ENCODE data around the gene SHC2.

The SHC2 gene

GRCh38 chr19:405121-405965 lies 55.5 kb downstream of the SHC2 start:
- Histone ChIP-seq H3K9me3 (ENCODE audit: control insufficient read depth, insufficient read depth, low read length) (peaks cover 3% of the 10 kb centered on the region; the same call in 1 of the 2 replicates), H3F3A (ENCODE audit: control insufficient read depth, insufficient read depth) (no peaks in the 10 kb centered on the region; the same call in 1 of the 2 replicates), H3K79me2 (ENCODE audit: control insufficient read depth, low read length) (no peaks in the 10 kb centered on the region), H3K9me2 (replicated peaks; ENCODE audit: control insufficient read depth, low read length) (no peaks in the 10 kb centered on the region), H3K27me3 (ENCODE audit: control insufficient read depth, low read length) (peaks cover 11% of the 10 kb centered on the region), H3K4me3 (ENCODE audit: low read length) (no peak overlapping the region), H4K20me1 (ENCODE audit: control insufficient read depth, insufficient read depth, low read depth, low read length) (no peaks in the 10 kb centered on the region), H3K27ac (ENCODE audit: low read depth, low read length) (no peak overlapping the region), H3K36me3 (ENCODE audit: control insufficient read depth, low read length) (no peaks in the 10 kb centered on the region), H3K4me1 (ENCODE audit: control insufficient read depth, low read length) (peaks cover 12% of the 10 kb centered on the region), H3K4me2 (ENCODE audit: low read length) (no peak overlapping the region)
- TF ChIP-seq CTCF (IDR thresholded peaks at IDR 0.05; ENCODE audit: low read depth, low read length, poor library complexity, severe bottlenecking) (no peak), EZH2phosphoT487 (IDR thresholded peaks at IDR 0.05; ENCODE audit: borderline replicate concordance, low read length) (no peak)

GRCh38 chr19:403221-404027 lies 57.4 kb downstream of the SHC2 start:
- H3F3A ChIP-seq (ENCODE audit: control insufficient read depth, insufficient read depth): no peaks in the 10 kb centered on the region
- TF ChIP-seq EZH2phosphoT487 (IDR thresholded peaks at IDR 0.05; ENCODE audit: borderline replicate concordance, low read length) (no peak), CTCF (IDR thresholded peaks at IDR 0.05; ENCODE audit: low read depth, low read length, poor library complexity, severe bottlenecking) (no peak)

GRCh38 chr19:402786-403185 lies 58.0 kb downstream of the SHC2 start:
- no peaks in the 10 kb centered on the region for H3K9me2 ChIP-seq (replicated peaks; ENCODE audit: control insufficient read depth, low read length)
- H3K4me3 ChIP-seq (ENCODE audit: low read length): no peak overlapping the region
- H3K27ac ChIP-seq (ENCODE audit: low read depth, low read length): no peak overlapping the region
- H3K4me2 ChIP-seq (ENCODE audit: low read length): no peak overlapping the region
- H4K20me1 ChIP-seq (ENCODE audit: control insufficient read depth, insufficient read depth, low read depth, low read length): no peaks in the 10 kb centered on the region
- peaks cover 15% of the 10 kb centered on the region; the same call in 1 of the 2 replicates for H3K9me3 ChIP-seq (ENCODE audit: control insufficient read depth, insufficient read depth, low read length)
- H3K27me3 ChIP-seq (ENCODE audit: control insufficient read depth, low read length): no peaks in the 10 kb centered on the region
- H3K79me2 ChIP-seq (ENCODE audit: control insufficient read depth, low read length): no peaks in the 10 kb centered on the region
- H3K4me1 ChIP-seq (ENCODE audit: control insufficient read depth, low read length): no peaks in the 10 kb centered on the region
- no peaks in the 10 kb centered on the region for H3F3A ChIP-seq (ENCODE audit: control insufficient read depth, insufficient read depth)
- H3K36me3 ChIP-seq (ENCODE audit: control insufficient read depth, low read length): no peaks in the 10 kb centered on the region
- TF ChIP-seq EZH2phosphoT487 (IDR thresholded peaks at IDR 0.05; ENCODE audit: borderline replicate concordance, low read length): no peak

More at GRCh38 chr19:403221-404027, 57.4 kb downstream of the SHC2 start:
- Histone ChIP-seq H3K27me3 (ENCODE audit: control insufficient read depth, low read length) (no peaks in the 10 kb centered on the region; the same call in 1 of the 2 replicates), H3K9me2 (replicated peaks; ENCODE audit: control insufficient read depth, low read length) (no peaks in the 10 kb centered on the region), H3K4me2 (ENCODE audit: low read length) (no peak overlapping the region), H3K79me2 (ENCODE audit: control insufficient read depth, low read length) (no peaks in the 10 kb centered on the region), H3K9me3 (ENCODE audit: control insufficient read depth, insufficient read depth, low read length) (peaks cover 10% of the 10 kb centered on the region; the same call in 1 of the 2 replicates), H3K36me3 (ENCODE audit: control insufficient read depth, low read length) (no peaks in the 10 kb centered on the region), H4K20me1 (ENCODE audit: control insufficient read depth, insufficient read depth, low read depth, low read length) (no peaks in the 10 kb centered on the region), H3K4me3 (ENCODE audit: low read length) (no peak overlapping the region), H3K27ac (ENCODE audit: low read depth, low read length) (no peak overlapping the region), H3K4me1 (ENCODE audit: control insufficient read depth, low read length) (peaks cover under 1% of the 10 kb centered on the region)
